ENCODE results near the gene ZNF587B.
"Not testable (repeated sequence)": the region's sequence is repeated elsewhere in the genome, so short reads cannot be mapped to it uniquely, and the experiment has no call there.

ZNF587B gene

GRCh38 chr19:57817976-57818375, 12.1 kb upstream of the ZNF587B start:
- H3K9ac ChIP-seq: no peak overlapping the region
- no peak for TF ChIP-seq CTCF (conservative IDR thresholded peaks at IDR 0.05; ENCODE audit: low read depth, low read length)
- no peak overlapping the region for H3K4me2 ChIP-seq
- no peaks in the 10 kb centered on the region for H4K20me1 ChIP-seq (ENCODE audit: insufficient read depth)
- H3K4me3 ChIP-seq (IDR thresholded peaks at IDR 0.05; ENCODE audit: insufficient read depth, low read depth, low read length): no peak overlapping the region
- no peaks in the 10 kb centered on the region for H3K36me3 ChIP-seq (ENCODE audit: insufficient read depth)
- no peak overlapping the region for H3K27ac ChIP-seq
- peaks cover 17% of the 10 kb centered on the region for H3K4me1 ChIP-seq (ENCODE audit: low read depth, poor library complexity, severe bottlenecking)
- H3K27me3 ChIP-seq (ENCODE audit: insufficient read depth, low read depth): no peaks in the 10 kb centered on the region
- H2AFZ ChIP-seq (ENCODE audit: low read depth): no peak overlapping the region
- H3K79me2 ChIP-seq (ENCODE audit: insufficient read depth, low read depth): peaks cover 48% of the 10 kb centered on the region

GRCh38 chr19:57818378-57818777, 11.7 kb upstream of the ZNF587B start:
- Histone ChIP-seq H3K4me1 (ENCODE audit: low read depth, poor library complexity, severe bottlenecking) (peaks cover 14% of the 10 kb centered on the region), H3K4me3 (IDR thresholded peaks at IDR 0.05; ENCODE audit: insufficient read depth, low read depth, low read length) (no peak overlapping the region), H3K36me3 (ENCODE audit: insufficient read depth) (no peaks in the 10 kb centered on the region), H3K27ac (no peak overlapping the region), H3K27me3 (ENCODE audit: insufficient read depth, low read depth) (no peaks in the 10 kb centered on the region), H4K20me1 (ENCODE audit: insufficient read depth) (no peaks in the 10 kb centered on the region), H3K9ac (no peak overlapping the region), H3K4me2 (peak overlapping the region; percentile 87; the same call in 1 of the 2 replicates), H3K79me2 (ENCODE audit: insufficient read depth, low read depth) (peaks cover 52% of the 10 kb centered on the region), H2AFZ (ENCODE audit: low read depth) (no peak overlapping the region)
- TF ChIP-seq CTCF (conservative IDR thresholded peaks at IDR 0.05; ENCODE audit: low read depth, low read length): no peak

- Histone ChIP-seq H3K4me3 (IDR thresholded peaks at IDR 0.05; ENCODE audit: insufficient read depth, low read depth, low read length) (peak overlapping the region; percentile 36), H4K20me1 (ENCODE audit: insufficient read depth) (no peaks in the 10 kb centered on the region), H3K9ac (peak overlapping the region; percentile 96), H3K4me2 (peak overlapping the region; percentile 87), H3K36me3 (ENCODE audit: insufficient read depth) (no peaks in the 10 kb centered on the region), H3K4me1 (ENCODE audit: low read depth, poor library complexity, severe bottlenecking) (peaks cover 7% of the 10 kb centered on the region), H3K79me2 (ENCODE audit: insufficient read depth, low read depth) (peaks cover 54% of the 10 kb centered on the region), H3K27me3 (ENCODE audit: insufficient read depth, low read depth) (no peaks in the 10 kb centered on the region), H2AFZ (ENCODE audit: low read depth) (peak overlapping the region; percentile 89), H3K27ac (peak overlapping the region; percentile 71)
- no peak for TF ChIP-seq CTCF (conservative IDR thresholded peaks at IDR 0.05; ENCODE audit: low read depth, low read length)
These were observed 10.5 kb upstream of the ZNF587B start for GRCh38 chr19:57819475-57820148.

DNA sequence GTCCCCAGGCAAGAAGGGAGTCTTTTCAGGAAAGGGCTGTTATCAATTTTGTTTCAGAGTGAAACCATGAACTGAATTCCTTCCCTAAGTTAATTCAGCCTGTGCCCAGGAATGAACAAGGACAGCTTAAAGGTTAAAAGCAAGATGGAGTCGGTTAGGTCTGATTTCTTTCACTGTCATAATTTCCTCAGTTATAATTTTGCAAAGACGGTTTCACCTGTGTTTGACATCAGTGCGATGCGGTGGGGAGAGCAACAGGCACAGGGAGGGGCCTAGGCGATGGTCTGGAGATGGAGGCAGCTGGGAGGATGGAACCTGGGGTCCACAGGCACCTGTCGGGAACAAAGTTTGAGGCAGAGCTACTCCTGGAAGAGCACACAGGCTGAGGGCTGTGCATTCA, 9.5 kb upstream of the ZNF587B start:
- H3K4me1 ChIP-seq (ENCODE audit: low read depth, poor library complexity, severe bottlenecking): peaks cover 4% of the 10 kb centered on the region
- no peak overlapping the region for H3K4me3 ChIP-seq (IDR thresholded peaks at IDR 0.05; ENCODE audit: insufficient read depth, low read depth, low read length)
- no peak overlapping the region for H3K27ac ChIP-seq
- no peak for TF ChIP-seq CTCF (conservative IDR thresholded peaks at IDR 0.05; ENCODE audit: low read depth, low read length)
- H2AFZ ChIP-seq (ENCODE audit: low read depth): no peak overlapping the region; the same call in 1 of the 2 replicates
- H3K36me3 ChIP-seq (ENCODE audit: insufficient read depth): no peaks in the 10 kb centered on the region; the same call in 1 of the 2 replicates
- H3K9ac ChIP-seq: peak overlapping the region; percentile 96
- no peaks in the 10 kb centered on the region for H4K20me1 ChIP-seq (ENCODE audit: insufficient read depth)
- no peaks in the 10 kb centered on the region for H3K27me3 ChIP-seq (ENCODE audit: insufficient read depth, low read depth)
- peaks cover 62% of the 10 kb centered on the region for H3K79me2 ChIP-seq (ENCODE audit: insufficient read depth, low read depth)
- H3K4me2 ChIP-seq: peak overlapping the region; percentile 87

DNA sequence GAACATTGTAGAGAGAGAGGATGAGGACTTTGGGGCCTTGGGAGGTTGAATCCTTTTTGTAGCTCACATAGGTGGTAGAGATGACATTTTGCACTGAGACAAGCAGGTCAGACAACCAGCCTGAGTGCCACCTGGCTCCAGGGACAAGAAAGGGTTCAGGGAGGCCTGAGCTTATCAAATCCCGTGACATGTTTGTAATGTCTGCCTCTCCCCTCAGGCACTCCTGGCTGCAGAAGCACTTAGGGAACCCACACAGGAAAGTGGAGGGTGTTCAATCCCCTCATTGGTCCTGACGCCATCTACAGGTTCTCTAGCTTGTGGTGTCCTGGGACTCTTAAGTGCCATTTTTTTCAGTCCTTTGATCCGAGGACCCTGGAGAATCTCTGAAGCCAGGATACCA, 9.0 kb upstream of the ZNF587B start:
- not testable (repeated sequence) for H3K9ac ChIP-seq; H3K4me3 ChIP-seq (IDR thresholded peaks at IDR 0.05; ENCODE audit: insufficient read depth, low read depth, low read length); H4K20me1 ChIP-seq (ENCODE audit: insufficient read depth)

GRCh38 chr19:57821501-57821900, 8.6 kb upstream of the ZNF587B start:
- H3K27ac ChIP-seq; H3K27me3 ChIP-seq (ENCODE audit: insufficient read depth, low read depth); H2AFZ ChIP-seq (ENCODE audit: low read depth); H3K4me1 ChIP-seq (ENCODE audit: low read depth, poor library complexity, severe bottlenecking); H3K4me3 ChIP-seq (IDR thresholded peaks at IDR 0.05; ENCODE audit: insufficient read depth, low read depth, low read length); H3K9ac ChIP-seq; H3K4me2 ChIP-seq; H4K20me1 ChIP-seq (ENCODE audit: insufficient read depth); H3K36me3 ChIP-seq (ENCODE audit: insufficient read depth): not testable (repeated sequence)
- H3K79me2 ChIP-seq (ENCODE audit: insufficient read depth, low read depth): peaks cover 70% of the 10 kb centered on the region

More for the DNA sequence above, 9.0 kb upstream of the ZNF587B start:
- H3K27me3 ChIP-seq (ENCODE audit: insufficient read depth, low read depth); H3K4me1 ChIP-seq (ENCODE audit: low read depth, poor library complexity, severe bottlenecking); H2AFZ ChIP-seq (ENCODE audit: low read depth); H3K27ac ChIP-seq; H3K36me3 ChIP-seq (ENCODE audit: insufficient read depth): not testable (repeated sequence)
- Histone ChIP-seq H3K4me2 (peak overlapping the region; percentile 87; the same call in 1 of the 2 replicates), H3K79me2 (ENCODE audit: insufficient read depth, low read depth) (peaks cover 66% of the 10 kb centered on the region)

GRCh38 chr19:57823155-57823554, 6.9 kb upstream of the ZNF587B start:
- H3K79me2 ChIP-seq (ENCODE audit: insufficient read depth, low read depth): peaks cover 79% of the 10 kb centered on the region
- H3K9ac ChIP-seq; H4K20me1 ChIP-seq (ENCODE audit: insufficient read depth); H3K27ac ChIP-seq; H3K27me3 ChIP-seq (ENCODE audit: insufficient read depth, low read depth); H3K4me2 ChIP-seq; H3K36me3 ChIP-seq (ENCODE audit: insufficient read depth); H3K4me3 ChIP-seq (IDR thresholded peaks at IDR 0.05; ENCODE audit: insufficient read depth, low read depth, low read length); H3K4me1 ChIP-seq (ENCODE audit: low read depth, poor library complexity, severe bottlenecking); H2AFZ ChIP-seq (ENCODE audit: low read depth): not testable (repeated sequence)
